Activated B cell treated with CpG ODN at 0.5 μM for 24 hours (primary cell): ENCODE measurements around the gene PTTG2. TPM values are rescaled to one million over a fixed set of nuclear protein-coding genes. Genes with fewer than 3 reads are reported as not detected.

Experiments used
- ATAC-seq: fragments of 200-7000 bp; cut with Tn5 transposase; one replicate; pipeline ENCODE4 v1.10.0; 2021; ENCODE audit warnings: low read depth, mild to moderate bottlenecking, moderate library complexity
- CTCF ChIA-PET: fragments of 350-600 bp; sonication (Branson Sonifier 250); formaldehyde crosslinking; loops from one replicate; lab custom pipeline; 2021; ENCODE audit warnings: antibody characterized with exemption; lab: Charles Lee
- POLR2A ChIA-PET: fragments of 350-600 bp; sonication (Branson Sonifier 250); formaldehyde crosslinking; loops from one replicate; lab custom pipeline; 2021; ENCODE audit warnings: antibody characterized with exemption; lab: Charles Lee
- DNase-seq: peaks from one replicate; pipeline ENCODE4 v3.0.0; 2022
- H3K27ac Mint-ChIP-seq: one replicate; pipeline ENCODE4 v1.8.0; 2020; ENCODE audit warnings: mixed read lengths
- H3K27me3 Mint-ChIP-seq: one replicate; pipeline ENCODE4 v1.8.0; 2021; ENCODE audit warnings: mixed read lengths
- H3K36me3 Mint-ChIP-seq: one replicate; pipeline ENCODE4 v1.8.0; 2021; ENCODE audit warnings: low read depth, mixed read lengths
- H3K4me1 Mint-ChIP-seq: one replicate; pipeline ENCODE4 v1.8.0; 2021; ENCODE audit warnings: mixed read lengths
- H3K4me3 Mint-ChIP-seq: one replicate; pipeline ENCODE4 v1.8.0; 2020; ENCODE audit warnings: mild to moderate bottlenecking, mixed read lengths
- H3K9me3 Mint-ChIP-seq: one replicate; pipeline ENCODE4 v1.8.0; 2020; ENCODE audit warnings: mixed read lengths
- CTCF ChIP-seq: fragments of 200-600 bp; IDR thresholded peaks from one replicate; pipeline ENCODE4 v1.8.0; 2022; ENCODE audit warnings: antibody characterized with exemption, mild to moderate bottlenecking
- intact Hi-C: fragments of 100-400 bp; cut with micrococcal nuclease; formaldehyde crosslinking; loops from one replicate; pipeline ENCODE4 v1.15.1; 2024
- total RNA-seq: library from RNA; stranded (reverse); gene quantifications from 2 replicates; pipeline ENCODE4 v1.2.3, GENCODE V29; 2022

PTTG2 gene
- total RNA-seq, 1 donor from 2014 or later, result 2.2 TPM

GRCh38 chr4:37985730-37986275 is 25.6 kb downstream of the PTTG2 start:
- Mint-ChIP-seq H3K9me3 (no peaks in the 10 kb centered on the region), H3K36me3 (peaks cover 24% of the 10 kb centered on the region), H3K27me3 (no peaks in the 10 kb centered on the region), H3K4me1 (peaks cover 76% of the 10 kb centered on the region), H3K4me3 (no peak overlapping the region), H3K27ac (peak overlapping the region; percentile 32)
- DNase-seq (no peak), ATAC-seq (no peak)
- ChIA-PET CTCF (no interaction called here), POLR2A (no interaction called here)
- intact Hi-C loops, result no loop called here
- no peak for TF ChIP-seq CTCF

- ATAC-seq (no peak), DNase-seq (no peak)
- no peak overlapping the region for H3K4me3 Mint-ChIP-seq
- TF ChIP-seq CTCF, result no peak
- CTCF ChIA-PET, result interaction anchor here (0.6 to 1.0 kb wide), 3 partner anchors 10 to 699 kb away, joined by 3 to 5 read pairs (median 3); no protein-coding TSS in a partner anchor
- POLR2A ChIA-PET, result interaction anchor here (0.8 kb wide), 1 partner anchor 19 kb away, joined by 3 read pairs; no protein-coding TSS in a partner anchor
- no peaks in the 10 kb centered on the region for H3K9me3 Mint-ChIP-seq
- H3K27me3 Mint-ChIP-seq, result no peaks in the 10 kb centered on the region
- peaks cover 24% of the 10 kb centered on the region for H3K36me3 Mint-ChIP-seq
- H3K4me1 Mint-ChIP-seq, result peaks cover 71% of the 10 kb centered on the region
- intact Hi-C loops, result loop anchor here (1.0 kb wide), 1 partner anchor 10 kb away; no protein-coding TSS in a partner anchor
- H3K27ac Mint-ChIP-seq, result peak overlapping the region; percentile 77
Measured at GRCh38 chr4:37988670-37989069, 28.5 kb downstream of the PTTG2 start.

GRCh38 chr4:37989398-37990260 is 29.4 kb downstream of the PTTG2 start:
- ChIA-PET CTCF (no interaction called here), POLR2A (no interaction called here)
- H3K9me3 Mint-ChIP-seq, result no peaks in the 10 kb centered on the region
- no peak overlapping the region for H3K4me3 Mint-ChIP-seq
- H3K36me3 Mint-ChIP-seq, result peaks cover 20% of the 10 kb centered on the region
- no peak for TF ChIP-seq CTCF
- H3K27ac Mint-ChIP-seq, result peak overlapping the region; percentile 77
- DNase-seq (no peak), ATAC-seq (peak; percentile 82)
- no peaks in the 10 kb centered on the region for H3K27me3 Mint-ChIP-seq
- H3K4me1 Mint-ChIP-seq, result peaks cover 76% of the 10 kb centered on the region
- intact Hi-C loops, result loop anchor here (1.0 to 5.0 kb wide), 2 partner anchors 11 to 97 kb away; partner anchors contain the start of gene TBC1D1

GRCh38 chr4:37990731-37991245 is 30.6 kb downstream of the PTTG2 start:
- intact Hi-C loops, result loop anchor here (5.0 kb wide), 1 partner anchor 98 kb away; the partner anchor contains the start of gene TBC1D1
- Mint-ChIP-seq H3K36me3 (peaks cover 20% of the 10 kb centered on the region), H3K27ac (peak overlapping the region; percentile 77), H3K4me1 (peaks cover 84% of the 10 kb centered on the region), H3K27me3 (no peaks in the 10 kb centered on the region), H3K9me3 (no peaks in the 10 kb centered on the region), H3K4me3 (no peak overlapping the region)
- ChIA-PET CTCF (no interaction called here), POLR2A (no interaction called here)
- ATAC-seq (no peak), DNase-seq (no peak)
- TF ChIP-seq CTCF, result no peak
